Brain microvascular endothelial cell (primary cell): ENCODE data around the gene KISS1.

Experiments used
- DNase-seq: peaks from one replicate; pipeline ENCODE4 v3.0.0-alpha.2; 2020
- H3K27ac ChIP-seq: fragments of 250-450 bp; sonication (Bioruptor Pico); 2 replicates; pipeline ENCODE4 v1.5.1; 2020; ENCODE audit warnings: mild to moderate bottlenecking, moderate library complexity
- H3K27me3 ChIP-seq: fragments of 250-450 bp; sonication (Bioruptor Pico); replicated peaks from 2 replicates; pipeline ENCODE4 v1.5.1; 2020; ENCODE audit warnings: mild to moderate bottlenecking
- H3K36me3 ChIP-seq: fragments of 250-450 bp; sonication (Bioruptor Pico); replicated peaks from 2 replicates; pipeline ENCODE4 v1.5.1; 2020; ENCODE audit warnings: mild to moderate bottlenecking
- H3K4me3 ChIP-seq: 2 replicates; pipeline ENCODE4 v1.5.1; 2011; ENCODE audit warnings: low read depth, mild to moderate bottlenecking, control low read depth, low read length, moderate library complexity
- CTCF ChIP-seq: IDR thresholded peaks from 2 replicates; pipeline ENCODE4 v1.5.1; 2011; ENCODE audit warnings: low read depth, mild to moderate bottlenecking, moderate library complexity, low read length, control low read depth, inconsistent platforms; ENCODE audit errors: missing control alignments
- in situ Hi-C: cut with HindIII; loops from 2 replicates; pipeline ENCODE4 v1.10.0; 2017; ENCODE audit warnings: low sequenced_read_pairs, low pct_ligation_motif_present

Gene KISS1

DNA sequence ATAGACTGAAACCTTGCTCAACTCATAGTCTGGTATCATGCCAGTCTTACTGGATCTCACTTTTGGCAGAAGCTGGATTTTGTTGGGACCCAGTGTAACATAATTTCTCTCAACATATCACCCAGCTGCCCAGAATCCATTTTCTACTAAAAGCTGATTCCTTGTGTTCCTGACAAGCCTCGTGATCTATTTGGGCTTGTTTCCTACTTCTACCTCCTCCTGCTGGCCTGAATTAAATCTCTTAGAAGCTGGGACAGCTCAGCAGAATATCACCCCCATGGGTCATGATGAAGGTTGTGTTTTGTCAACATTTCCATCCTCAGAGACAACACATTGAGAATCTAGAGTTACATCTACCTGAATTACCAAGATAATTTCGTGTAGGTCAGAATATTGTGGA, 9.8 kb upstream of the KISS1 start:
- Histone ChIP-seq H3K27ac (no peak overlapping the region), H3K4me3 (no peak overlapping the region), H3K27me3 (peaks cover 6% of the 10 kb centered on the region), H3K36me3 (no peaks in the 10 kb centered on the region)
- peak; percentile 30 for TF ChIP-seq CTCF
- DNase-seq = no peak
- in situ Hi-C loops = no loop called here

GRCh38 chr1:204205486-204205885, 9.2 kb upstream of the KISS1 start:
- in situ Hi-C loops = no loop called here
- TF ChIP-seq CTCF = no peak

DNA sequence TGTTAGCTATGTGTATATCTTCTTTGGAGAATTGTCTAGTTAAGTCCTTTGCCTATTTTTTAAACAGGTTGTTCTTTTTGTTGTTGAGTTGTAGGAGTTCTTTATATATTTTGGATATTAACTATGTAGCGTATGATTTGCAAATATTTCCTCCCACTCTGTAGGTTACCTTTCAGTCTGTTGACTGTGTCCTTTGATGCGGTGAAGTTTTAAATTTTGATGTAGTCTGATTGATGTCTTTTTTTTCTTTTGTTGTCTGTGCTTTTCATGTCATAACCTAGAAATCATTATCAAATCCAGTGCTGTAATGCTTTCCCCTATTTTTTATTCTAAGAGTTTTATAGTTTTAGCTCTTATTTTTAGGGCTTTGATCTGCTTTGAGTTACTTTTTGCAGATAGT, 8.7 kb upstream of the KISS1 start:
- Histone ChIP-seq H3K27ac (no peak overlapping the region), H3K36me3 (no peaks in the 10 kb centered on the region), H3K4me3 (no peak overlapping the region), H3K27me3 (peaks cover 4% of the 10 kb centered on the region)
- in situ Hi-C loops = no loop called here
- no peak for TF ChIP-seq CTCF
- DNase-seq = no peak

More at GRCh38 chr1:204205486-204205885, 9.2 kb upstream of the KISS1 start:
- no peaks in the 10 kb centered on the region for H3K36me3 ChIP-seq
- no peak for DNase-seq
- H3K27me3 ChIP-seq = peaks cover 6% of the 10 kb centered on the region
- no peak overlapping the region for H3K27ac ChIP-seq
- H3K4me3 ChIP-seq = no peak overlapping the region

DNA sequence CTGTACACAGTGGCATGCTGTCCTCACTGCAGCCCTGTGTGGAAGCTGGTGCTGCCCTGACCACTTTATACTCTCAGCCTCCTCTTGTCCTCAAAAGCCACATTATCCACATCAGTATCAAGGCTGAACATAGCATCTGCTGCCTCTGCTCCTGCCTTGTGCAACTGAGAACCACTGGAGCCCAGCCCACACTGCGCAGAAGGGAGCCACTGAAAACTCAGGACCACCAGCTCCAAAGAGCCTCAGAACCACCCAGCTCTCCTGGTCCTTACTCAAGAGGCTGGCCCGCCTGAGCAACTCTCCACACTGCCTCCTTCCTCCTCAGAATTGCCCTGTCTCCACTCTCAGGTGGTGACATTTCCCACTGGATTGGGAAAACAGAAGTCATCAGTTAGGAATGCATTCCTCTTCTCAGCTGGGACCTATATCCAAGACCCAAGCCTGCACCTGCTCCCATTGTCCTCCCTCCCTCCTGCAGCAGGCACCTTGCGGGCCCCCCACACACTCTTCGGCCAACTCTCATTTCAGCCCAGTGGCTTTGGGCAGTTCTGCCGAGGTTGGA, 7.0 kb upstream of the KISS1 start:
- no peaks in the 10 kb centered on the region for H3K36me3 ChIP-seq
- H3K27me3 ChIP-seq = peaks cover 4% of the 10 kb centered on the region
- H3K4me3 ChIP-seq = no peak overlapping the region
- TF ChIP-seq CTCF = no peak
- no peak for DNase-seq
- in situ Hi-C loops = no loop called here
- H3K27ac ChIP-seq = no peak overlapping the region

GRCh38 chr1:204202481-204202880, 6.2 kb upstream of the KISS1 start:
- Histone ChIP-seq H3K27ac (no peak overlapping the region), H3K27me3 (peaks cover 4% of the 10 kb centered on the region), H3K4me3 (no peak overlapping the region), H3K36me3 (no peaks in the 10 kb centered on the region)
- no peak for DNase-seq
- TF ChIP-seq CTCF = no peak
- in situ Hi-C loops = no loop called here
